Measurements from ENCODE around the gene ANK3.

- TF ChIP-seq USF2 (CRISPR knock-in tag; IDR thresholded peaks at IDR 0.05): no peak
- no peak for TF ChIP-seq CTCF (IDR thresholded peaks at IDR 0.05)
- no peak for TF ChIP-seq MLX (CRISPR knock-in tag; IDR thresholded peaks at IDR 0.05)
- TF ChIP-seq CREB1 (CRISPR knock-in tag; IDR thresholded peaks at IDR 0.05): no peak
- TF ChIP-seq ZNF232 (CRISPR knock-in tag; IDR thresholded peaks at IDR 0.05): no peak
- no peak for TF ChIP-seq ZNF138 (CRISPR knock-in tag; conservative IDR thresholded peaks at IDR 0.05)
- no peak for TF ChIP-seq STAT6 (CRISPR knock-in tag; conservative IDR thresholded peaks at IDR 0.05; ENCODE audit: low read depth)
- TF ChIP-seq ZNF263 (CRISPR knock-in tag; IDR thresholded peaks at IDR 0.05; ENCODE audit: low read depth): no peak
Observed at GRCh38 chr10:60376221-60377041, 13.2 kb downstream of the ANK3 start.

Data from WTC11 (cell line).